ENCODE data around the gene HIGD1B. TPM values are rescaled to one million over a fixed set of nuclear protein-coding genes. Genes with fewer than 3 reads are reported as not detected.
A peak's percentile ranks its signal among the peaks of the same experiment; 100 is the strongest.

HIGD1B gene
- total RNA-seq, 1 donor from 2014 or later: 0.82 TPM

DNA sequence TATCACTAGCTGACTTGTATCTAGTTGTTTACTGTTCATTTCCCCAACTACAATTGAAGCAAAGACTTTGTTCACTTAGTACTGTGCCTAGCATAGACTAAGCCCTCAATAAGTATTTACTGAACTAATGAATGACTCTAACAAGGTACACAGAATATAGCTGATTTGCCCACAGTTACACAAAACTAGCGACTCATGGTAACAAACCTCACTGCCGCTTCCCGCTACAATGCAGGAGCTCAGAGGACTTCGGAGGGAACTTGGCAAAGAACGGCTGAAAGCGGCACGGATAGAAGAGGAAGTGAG, 51.0 kb downstream of the HIGD1B start:
- TF ChIP-seq CTCF (IDR thresholded peaks at IDR 0.05): no peak

DNA sequence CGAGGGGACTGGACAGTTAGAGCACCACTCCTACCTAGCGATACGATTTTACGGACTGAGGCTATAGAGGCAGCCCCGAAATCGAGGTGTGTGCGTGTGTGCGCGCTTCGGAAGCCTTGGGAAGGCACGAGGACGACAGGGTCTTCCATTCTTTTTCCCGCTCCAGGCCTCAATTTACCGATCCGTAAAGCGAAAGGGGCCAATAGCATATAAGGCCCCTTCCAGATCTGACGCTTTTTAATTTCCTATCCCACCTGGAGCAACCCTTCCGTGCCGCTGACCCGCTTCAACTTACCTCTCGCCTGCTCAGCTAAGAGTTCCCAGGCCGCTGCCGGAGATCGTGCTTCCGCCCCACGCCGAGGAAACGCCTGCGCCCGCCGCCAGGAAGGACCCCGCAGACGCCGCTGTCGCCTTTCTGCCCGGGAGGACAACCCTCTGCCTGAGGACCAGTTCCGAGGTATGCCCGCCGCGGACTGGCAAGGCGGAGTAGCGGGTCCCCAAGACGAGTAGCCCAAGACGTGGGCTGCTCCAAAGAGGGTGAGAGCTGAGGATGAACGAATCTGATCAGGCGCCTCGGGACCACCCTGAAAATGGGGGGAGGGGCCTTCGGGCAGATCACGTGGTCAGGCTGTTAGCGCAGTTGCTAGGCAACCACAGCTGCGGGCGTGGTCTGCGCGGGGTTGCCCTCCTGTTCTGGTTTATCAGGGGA, 51.5 kb downstream of the HIGD1B start, which contains the start of gene EFTUD2:
TSS of gene EFTUD2 (minus strand) at position 372 of the 709 bp plus-strand sequence. CDS start 4,924 bp downstream, outside the sequence.
- Mint-ChIP-seq H3K36me3 (ENCODE audit: low read depth) (peaks cover 4% of the 10 kb centered on the region), H3K9me3 (ENCODE audit: low read depth) (no peaks in the 10 kb centered on the region), H3K4me1 (ENCODE audit: low read depth) (peaks cover 37% of the 10 kb centered on the region), H3K4me3 (ENCODE audit: unreplicated experiment) (peak within 1 kb of the TSS; percentile 81), H3K27ac (ENCODE audit: unreplicated experiment) (peak within 1 kb of the TSS; percentile 99), H3K27me3 (ENCODE audit: low read depth) (no peaks in the 10 kb centered on the region)
- peak; percentile 10 for TF ChIP-seq CTCF (IDR thresholded peaks at IDR 0.05)
- peak; percentile 94 for DNase-seq (ENCODE audit: low spot score)

More for the DNA sequence above, 51.0 kb downstream of the HIGD1B start:
- Mint-ChIP-seq H3K27ac (ENCODE audit: unreplicated experiment) (peak overlapping the region; percentile 99), H3K36me3 (ENCODE audit: low read depth) (peaks cover 4% of the 10 kb centered on the region), H3K4me3 (ENCODE audit: unreplicated experiment) (peak overlapping the region; percentile 81), H3K27me3 (ENCODE audit: low read depth) (no peaks in the 10 kb centered on the region), H3K9me3 (ENCODE audit: low read depth) (no peaks in the 10 kb centered on the region), H3K4me1 (ENCODE audit: low read depth) (peaks cover 37% of the 10 kb centered on the region)
- DNase-seq (ENCODE audit: low spot score): no peak

Other genes with a start within 250 kb of the HIGD1B start
- 0.31 to 0.32 TPM (median 0.31 TPM) in 3 replicates for gene MEIOC, start 191.4 kb upstream of the HIGD1B start, total RNA-seq
- gene CCDC43, start 158.1 kb upstream of the HIGD1B start, total RNA-seq: 13.5 to 24.1 TPM (median 15.9 TPM) in 3 replicates
- gene DBF4B, start 139.2 kb upstream of the HIGD1B start, total RNA-seq: 4.8 to 7.2 TPM (median 5.5 TPM) in 3 replicates
- gene ADAM11, start 88.9 kb upstream of the HIGD1B start, total RNA-seq: 0.44 to 0.49 TPM (median 0.47 TPM) in 3 replicates
- gene GJC1, start 17.6 kb upstream of the HIGD1B start, total RNA-seq: 26.8 to 50.5 TPM (median 46.4 TPM) in 3 replicates
- gene EFTUD2, start 51.6 kb downstream of the HIGD1B start, total RNA-seq: 71.9 to 99.2 TPM (median 75.9 TPM) in 3 replicates
- gene GFAP, start 67.6 kb downstream of the HIGD1B start, total RNA-seq: 0.55 to 1.0 TPM in 2 of 3 replicates, not detected in the other
- gene KIF18B, start 99.9 kb downstream of the HIGD1B start, total RNA-seq: 3.9 to 7.7 TPM (median 5.2 TPM) in 3 replicates
- 1.6 to 2.8 TPM (median 2.0 TPM) in 3 replicates for gene C1QL1, start 120.4 kb downstream of the HIGD1B start, total RNA-seq
- gene DCAKD, start 203.7 kb downstream of the HIGD1B start, total RNA-seq: 33.9 to 39.9 TPM (median 36.5 TPM) in 3 replicates
- gene NMT1, start 213.4 kb downstream of the HIGD1B start, total RNA-seq: 89.0 to 103 TPM (median 91.4 TPM) in 3 replicates

All from chondrocyte (in vitro differentiated cells).